ENCODE measurements around the gene MBD5.

Gene MBD5

GRCh38 chr2:148021886-148022285 lies 995 bp downstream of the MBD5 start:
- TF ChIP-seq CTCF (IDR thresholded peaks at IDR 0.05), result no peak
- Mint-ChIP-seq H3K4me3 (peak overlapping the region; percentile 99), H3K9me3 (peaks cover under 1% of the 10 kb centered on the region), H3K27me3 (ENCODE audit: low read depth, poor library complexity) (no peaks in the 10 kb centered on the region), H3K27ac (peak overlapping the region; percentile 100), H3K36me3 (ENCODE audit: low read depth) (peaks cover 2% of the 10 kb centered on the region), H3K4me1 (peaks cover 58% of the 10 kb centered on the region)
- no peak for DNase-seq

- Mint-ChIP-seq H3K27ac (peak overlapping the region; percentile 100), H3K27me3 (ENCODE audit: low read depth, poor library complexity) (no peaks in the 10 kb centered on the region), H3K9me3 (no peaks in the 10 kb centered on the region), H3K36me3 (ENCODE audit: low read depth) (no peaks in the 10 kb centered on the region), H3K4me1 (peaks cover 58% of the 10 kb centered on the region), H3K4me3 (peak overlapping the region; percentile 99)
- TF ChIP-seq CTCF (IDR thresholded peaks at IDR 0.05), result no peak
- no peak for DNase-seq
Measured at GRCh38 chr2:148022351-148022750, 1.5 kb downstream of the MBD5 start.

GRCh38 chr2:148022882-148023281 lies 2.0 kb downstream of the MBD5 start:
- Mint-ChIP-seq H3K27ac (no peak overlapping the region), H3K4me1 (peaks cover 55% of the 10 kb centered on the region)

GRCh38 chr2:148023861-148024260 lies 3.0 kb downstream of the MBD5 start:
- Mint-ChIP-seq H3K27ac (no peak overlapping the region), H3K27me3 (ENCODE audit: low read depth, poor library complexity) (no peaks in the 10 kb centered on the region), H3K4me1 (peaks cover 45% of the 10 kb centered on the region), H3K4me3 (peak overlapping the region; percentile 99), H3K36me3 (ENCODE audit: low read depth) (no peaks in the 10 kb centered on the region), H3K9me3 (no peaks in the 10 kb centered on the region)
- TF ChIP-seq CTCF (IDR thresholded peaks at IDR 0.05), result no peak
- DNase-seq, result no peak

More at GRCh38 chr2:148022882-148023281, 2.0 kb downstream of the MBD5 start:
- H3K36me3 Mint-ChIP-seq (ENCODE audit: low read depth), result no peaks in the 10 kb centered on the region
- no peak for DNase-seq
- H3K4me3 Mint-ChIP-seq, result peak overlapping the region; percentile 99
- no peak for TF ChIP-seq CTCF (IDR thresholded peaks at IDR 0.05)
- H3K27me3 Mint-ChIP-seq (ENCODE audit: low read depth, poor library complexity), result no peaks in the 10 kb centered on the region
- H3K9me3 Mint-ChIP-seq, result no peaks in the 10 kb centered on the region

- Mint-ChIP-seq H3K9me3 (no peaks in the 10 kb centered on the region), H3K27ac (no peak overlapping the region), H3K27me3 (ENCODE audit: low read depth, poor library complexity) (no peaks in the 10 kb centered on the region), H3K4me3 (no peak overlapping the region), H3K36me3 (ENCODE audit: low read depth) (no peaks in the 10 kb centered on the region), H3K4me1 (peaks cover 32% of the 10 kb centered on the region)
- TF ChIP-seq CTCF (IDR thresholded peaks at IDR 0.05), result no peak
- DNase-seq, result no peak
Measured at GRCh38 chr2:148026573-148026972, 5.7 kb downstream of the MBD5 start.

- no peak for TF ChIP-seq CTCF (IDR thresholded peaks at IDR 0.05)
- Mint-ChIP-seq H3K27ac (no peak overlapping the region), H3K27me3 (ENCODE audit: low read depth, poor library complexity) (no peaks in the 10 kb centered on the region), H3K4me1 (peaks cover 25% of the 10 kb centered on the region), H3K9me3 (no peaks in the 10 kb centered on the region), H3K4me3 (no peak overlapping the region), H3K36me3 (ENCODE audit: low read depth) (no peaks in the 10 kb centered on the region)
- DNase-seq, result no peak
Measured at GRCh38 chr2:148027822-148028221, 6.9 kb downstream of the MBD5 start.
